Daoy (cell line): ENCODE measurements around the gene ADAMTS2. TPM values are rescaled to one million over a fixed set of nuclear protein-coding genes. Genes with fewer than 3 reads are reported as not detected.

Source experiments
- DNase-seq: peaks from one replicate; pipeline ENCODE4 v3.0.0-alpha.2; 2015; ENCODE audit warnings: low read depth
- total RNA-seq: library from RNA; depleted of rRNA; stranded (reverse); fragments of >200 nt; shearing (Covaris generic); gene quantifications from 2 replicates; pipeline ENCODE4 v1.2.3, GENCODE V29; 2014

Gene ADAMTS2
- total RNA-seq, 1 experiment from 2014 or later = 0.46 TPM

GRCh38 chr5:179139111-179139935, 205.9 kb downstream of the ADAMTS2 start:
- no peak for DNase-seq

GRCh38 chr5:179138568-179138925, 206.7 kb downstream of the ADAMTS2 start:
- DNase-seq = no peak

GRCh38 chr5:179137643-179138567, 207.4 kb downstream of the ADAMTS2 start:
- DNase-seq = no peak

GRCh38 chr5:179137016-179137642, 208.1 kb downstream of the ADAMTS2 start:
- DNase-seq = no peak

GRCh38 chr5:179135441-179136215, 209.6 kb downstream of the ADAMTS2 start:
- DNase-seq = no peak

- no peak for DNase-seq
These were observed 210.3 kb downstream of the ADAMTS2 start for GRCh38 chr5:179135006-179135405.

- no peak for DNase-seq
These were observed 210.8 kb downstream of the ADAMTS2 start for GRCh38 chr5:179134511-179134910.

GRCh38 chr5:179132586-179133355, 212.5 kb downstream of the ADAMTS2 start:
- no peak for DNase-seq

- DNase-seq = no peak
These were observed 213.2 kb downstream of the ADAMTS2 start for GRCh38 chr5:179131886-179132585.

GRCh38 chr5:179131321-179131835, 213.9 kb downstream of the ADAMTS2 start:
- no peak for DNase-seq

- no peak for DNase-seq
These were observed 215.1 kb downstream of the ADAMTS2 start for GRCh38 chr5:179130101-179130681.

- DNase-seq = no peak
These were observed 215.6 kb downstream of the ADAMTS2 start for GRCh38 chr5:179129607-179130071.

GRCh38 chr5:179128976-179129375, 216.3 kb downstream of the ADAMTS2 start:
- no peak for DNase-seq

GRCh38 chr5:179128041-179128365, 217.3 kb downstream of the ADAMTS2 start:
- no peak for DNase-seq

GRCh38 chr5:179127136-179128040, 217.9 kb downstream of the ADAMTS2 start:
- no peak for DNase-seq

- DNase-seq = no peak
These were observed 218.7 kb downstream of the ADAMTS2 start for GRCh38 chr5:179126506-179126991.

GRCh38 chr5:179125789-179126505, 219.3 kb downstream of the ADAMTS2 start:
- no peak for DNase-seq
